Stimulated activated CD8-positive, alpha-beta memory T cell treated with anti-CD3 and anti-CD28 coated beads, Interleukin-4, amount 100 ng/mL, for 1 hour (primary cell): ENCODE measurements around the gene CPED1.
"Not testable (repeated sequence)": the region's sequence is repeated elsewhere in the genome, so short reads cannot be mapped to it uniquely, and the experiment has no call there.

Experiments
- DNase-seq, 2 donors: peaks; one replicate each; pipeline ENCODE4 v3.0.0-alpha.2; 2020; ENCODE audit warnings: low read depth in 2 of 2, low spot score in 1 of 2

CPED1 gene

DNA sequence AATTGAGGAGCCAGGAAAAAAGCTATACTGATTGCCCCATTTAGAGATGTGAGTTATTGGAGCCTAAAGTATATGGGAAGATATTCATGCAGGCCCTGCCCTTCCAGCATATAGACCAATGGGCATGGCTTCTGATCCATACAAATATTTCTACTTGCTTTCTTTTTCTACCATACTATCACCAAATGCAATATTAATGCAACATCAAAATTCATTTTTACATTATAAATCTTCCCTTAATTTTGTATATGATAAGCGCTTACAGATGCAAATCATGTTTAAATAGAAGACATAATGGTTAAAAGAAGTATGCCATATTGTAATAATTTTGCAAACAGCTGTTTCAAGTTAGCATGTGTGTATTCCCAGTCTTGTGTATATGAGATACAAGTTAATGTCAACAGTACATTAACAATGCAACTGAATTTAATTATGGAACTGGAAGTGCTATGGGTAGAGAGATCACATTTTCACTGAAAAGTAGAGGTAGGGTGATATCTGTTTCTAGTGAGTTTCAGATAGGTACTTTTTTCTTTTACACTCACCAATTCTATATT, 315.7 kb downstream of the CPED1 start:
- no peak for DNase-seq

DNA sequence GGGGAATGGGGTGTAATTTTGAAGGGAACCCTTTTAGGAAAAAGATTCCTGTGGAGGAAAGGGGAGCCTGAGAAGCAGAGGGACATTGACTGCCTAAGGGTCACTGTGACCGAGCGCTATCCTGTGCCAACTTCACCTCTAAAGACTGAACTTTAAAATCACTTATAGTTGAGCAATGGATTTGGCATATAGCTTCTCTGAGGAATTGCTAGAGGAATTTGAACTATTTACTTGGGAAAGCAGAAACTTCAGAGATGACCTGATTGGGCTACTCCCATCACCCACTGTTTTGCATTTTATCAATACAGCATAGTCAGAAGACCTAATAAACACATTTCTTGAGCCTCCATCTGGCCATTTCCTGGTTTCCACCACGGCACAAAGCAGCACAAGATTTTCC, 316.6 kb downstream of the CPED1 start:
- DNase-seq = no peak

DNA sequence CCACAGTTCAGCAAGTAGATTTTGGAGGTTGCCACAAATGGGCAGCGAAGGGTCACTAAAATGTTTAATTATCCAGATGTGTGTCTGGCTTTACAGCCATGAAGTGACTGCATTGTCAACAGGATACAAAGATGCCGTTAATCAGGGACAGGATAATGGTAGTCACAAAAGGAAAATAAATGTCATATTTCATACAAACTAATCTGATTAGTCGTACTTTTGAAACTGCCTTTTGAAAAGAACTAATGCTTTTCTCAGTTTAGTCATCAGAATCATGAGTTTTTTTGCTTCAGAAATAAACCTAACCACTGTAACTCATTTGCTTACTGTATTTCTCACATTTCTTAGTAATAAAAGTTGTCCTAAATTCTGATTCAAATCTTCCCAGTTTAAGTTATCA, 318.1 kb downstream of the CPED1 start:
- DNase-seq = no peak

DNA sequence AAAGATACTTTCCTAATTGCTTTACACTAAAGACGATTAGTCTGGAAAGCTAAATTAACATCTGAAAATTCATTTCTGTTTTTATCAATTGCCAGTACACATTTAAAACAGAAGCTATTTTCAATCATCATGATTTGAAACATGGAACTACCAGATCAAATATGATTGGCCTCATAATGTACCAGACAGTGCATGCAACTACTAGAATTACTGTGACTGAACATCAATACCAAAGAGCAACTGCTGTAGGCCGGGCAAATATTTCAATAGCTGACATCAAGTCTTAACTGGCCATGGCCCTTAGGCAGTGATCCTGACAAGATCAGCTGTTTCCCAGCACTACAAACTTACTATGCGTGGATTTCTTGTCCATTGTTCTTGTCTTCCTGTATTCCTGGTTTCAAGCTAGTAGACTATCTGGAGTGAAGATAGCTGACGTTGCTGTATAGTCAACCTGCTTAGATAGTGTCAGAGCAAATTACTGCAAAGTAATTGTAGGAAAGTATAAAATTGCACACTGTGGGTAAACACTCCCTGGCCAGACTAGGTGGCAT, 318.6 kb downstream of the CPED1 start:
- no peak for DNase-seq

DNA sequence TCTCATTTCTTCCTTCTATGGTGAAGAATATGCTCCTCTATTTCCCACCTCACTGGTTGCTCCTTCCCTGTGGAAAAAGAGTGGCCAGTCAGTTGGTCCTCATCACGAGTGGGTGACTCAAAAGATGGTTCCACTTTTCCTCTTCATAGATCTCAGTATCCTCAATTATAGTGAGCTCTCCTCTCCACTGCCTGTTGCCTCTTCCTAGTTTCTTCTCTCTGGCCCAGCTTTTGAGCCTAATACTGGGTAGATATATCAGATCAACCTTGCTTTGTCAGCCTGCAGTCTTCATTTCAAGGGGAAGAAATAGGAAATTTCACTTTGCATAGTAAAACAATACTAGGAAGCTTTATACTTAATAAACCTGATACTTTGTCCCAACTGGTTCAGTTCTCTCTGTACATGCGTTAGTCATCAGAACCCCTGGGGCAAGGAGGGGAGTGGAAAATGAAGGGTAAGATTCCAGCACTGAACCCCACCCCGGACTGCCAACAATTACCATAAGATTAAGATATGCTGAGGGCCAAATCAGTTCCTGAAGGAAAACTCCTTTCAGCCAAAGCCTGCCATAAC, 324.8 kb downstream of the CPED1 start:
- DNase-seq = no peak

- DNase-seq = no peak
Observed at GRCh38 chr7:121313793-121314676, 325.5 kb downstream of the CPED1 start.

DNA sequence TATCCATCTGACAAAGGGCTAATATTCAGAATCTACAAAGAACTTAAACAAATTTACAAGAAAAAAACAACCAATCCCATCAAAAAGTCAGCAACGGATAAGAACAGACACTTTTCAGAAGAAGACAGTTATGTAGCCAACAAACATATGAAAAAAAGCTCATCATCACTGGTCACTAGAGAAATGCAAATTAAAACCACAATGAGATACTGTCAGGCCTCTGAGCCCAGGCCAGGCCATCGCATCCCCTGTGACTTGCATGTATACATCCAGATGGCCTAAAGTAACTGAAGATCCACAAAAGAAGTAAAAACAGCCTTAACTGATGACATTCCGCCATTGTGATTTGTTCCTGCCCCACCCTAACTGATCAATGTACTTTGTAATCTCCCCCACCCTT, 326.7 kb downstream of the CPED1 start:
- DNase-seq = not testable (repeated sequence)

DNA sequence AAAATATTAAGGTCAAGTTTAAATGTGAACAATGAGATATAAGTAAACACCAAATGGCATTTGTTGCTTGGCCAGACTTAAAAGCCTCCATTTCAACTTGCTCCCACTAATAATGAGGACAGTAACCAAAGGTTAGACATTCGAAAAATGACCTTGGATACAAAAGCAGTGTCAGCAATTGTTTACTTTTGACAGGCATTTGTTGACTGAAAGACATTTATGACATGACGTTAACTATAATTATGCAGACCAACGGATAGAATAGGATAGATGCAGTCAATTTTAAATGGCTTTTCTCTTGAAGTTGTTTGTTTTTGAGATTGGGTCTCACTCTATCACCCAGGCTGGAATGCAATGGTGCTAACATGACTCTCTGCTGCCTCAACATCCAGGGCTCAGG, 333.9 kb downstream of the CPED1 start:
- DNase-seq = no peak

DNA sequence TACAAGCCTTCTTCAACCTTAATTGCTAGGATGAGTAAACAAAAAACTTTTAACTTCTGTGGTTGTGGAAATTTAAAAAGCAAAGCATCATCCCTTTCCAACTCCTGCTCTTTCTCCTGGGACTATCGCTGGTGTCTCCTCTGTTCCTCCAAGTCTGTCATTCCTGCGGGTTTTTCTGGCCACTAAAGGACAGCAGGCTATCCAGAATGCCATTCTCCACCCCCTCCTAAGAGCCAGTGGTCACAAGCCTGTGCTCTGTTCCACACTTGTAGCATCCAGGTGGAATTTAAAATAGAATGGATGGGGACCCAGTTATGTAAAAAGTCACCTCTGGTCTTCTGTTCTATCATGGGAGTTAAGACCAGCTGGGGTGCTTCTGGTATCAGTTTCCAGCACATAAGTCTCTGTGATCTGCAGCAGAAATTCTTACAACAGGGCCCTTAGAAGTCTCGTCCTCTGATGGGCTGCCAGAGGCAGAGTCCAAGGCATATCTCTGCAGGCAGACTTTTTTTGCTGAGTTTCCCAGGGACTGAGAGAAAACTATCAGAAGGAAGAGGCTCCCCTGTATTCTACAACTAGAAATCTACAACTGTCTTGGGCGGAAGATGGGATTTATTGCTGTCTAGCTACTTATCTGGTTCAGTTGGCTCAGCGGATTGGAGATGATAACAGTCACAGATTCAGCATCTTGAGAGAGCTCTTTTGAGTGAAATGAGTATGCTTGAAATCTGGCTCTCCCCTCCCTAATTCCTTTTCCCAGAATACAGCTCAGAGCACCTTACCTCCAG, 335.2 kb downstream of the CPED1 start:
- DNase-seq = no peak

- no peak for DNase-seq
Observed at GRCh38 chr7:121327671-121328070, 339.2 kb downstream of the CPED1 start.

DNA sequence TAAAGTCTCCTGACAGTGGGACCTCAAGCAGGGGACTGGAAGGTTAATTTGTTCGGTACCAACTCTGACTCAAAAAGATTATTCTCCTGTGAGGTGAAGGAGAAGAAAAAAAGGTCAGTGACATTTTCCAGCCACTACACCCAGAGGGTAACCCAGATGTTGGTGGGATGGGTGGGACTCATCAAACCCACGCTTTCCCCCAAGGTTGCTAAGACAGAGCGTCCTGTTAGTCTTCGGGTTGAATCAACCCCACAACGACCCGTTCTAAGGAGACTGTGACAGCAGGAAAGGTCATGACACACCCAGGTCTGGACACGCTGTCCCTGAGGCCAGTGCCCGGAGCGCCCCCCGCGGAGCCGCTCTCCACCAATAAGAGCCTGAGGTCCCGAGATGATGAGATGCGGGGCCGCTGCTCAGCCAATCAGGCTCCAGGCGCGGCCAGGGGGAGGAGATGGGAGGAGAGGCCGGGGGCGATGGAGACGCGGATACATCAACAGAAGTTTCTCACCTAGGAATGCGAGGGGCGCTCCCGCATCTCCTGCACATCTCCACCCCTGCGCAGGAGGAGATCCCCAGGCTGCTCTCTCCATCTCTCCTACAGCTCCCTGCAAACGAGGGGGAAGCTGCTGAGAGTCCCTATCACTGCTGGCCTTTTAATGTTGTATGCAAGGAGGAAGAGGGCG, 340.1 kb downstream of the CPED1 start, which contains the start of gene WNT16:
WNT16 (plus strand) TSS at position 493 of the 683 bp plus-strand sequence. CDS start 293 bp downstream, outside the sequence.
- no peak for DNase-seq

GRCh38 chr7:121329191-121330052, 340.9 kb downstream of the CPED1 start:
- DNase-seq = no peak

DNA sequence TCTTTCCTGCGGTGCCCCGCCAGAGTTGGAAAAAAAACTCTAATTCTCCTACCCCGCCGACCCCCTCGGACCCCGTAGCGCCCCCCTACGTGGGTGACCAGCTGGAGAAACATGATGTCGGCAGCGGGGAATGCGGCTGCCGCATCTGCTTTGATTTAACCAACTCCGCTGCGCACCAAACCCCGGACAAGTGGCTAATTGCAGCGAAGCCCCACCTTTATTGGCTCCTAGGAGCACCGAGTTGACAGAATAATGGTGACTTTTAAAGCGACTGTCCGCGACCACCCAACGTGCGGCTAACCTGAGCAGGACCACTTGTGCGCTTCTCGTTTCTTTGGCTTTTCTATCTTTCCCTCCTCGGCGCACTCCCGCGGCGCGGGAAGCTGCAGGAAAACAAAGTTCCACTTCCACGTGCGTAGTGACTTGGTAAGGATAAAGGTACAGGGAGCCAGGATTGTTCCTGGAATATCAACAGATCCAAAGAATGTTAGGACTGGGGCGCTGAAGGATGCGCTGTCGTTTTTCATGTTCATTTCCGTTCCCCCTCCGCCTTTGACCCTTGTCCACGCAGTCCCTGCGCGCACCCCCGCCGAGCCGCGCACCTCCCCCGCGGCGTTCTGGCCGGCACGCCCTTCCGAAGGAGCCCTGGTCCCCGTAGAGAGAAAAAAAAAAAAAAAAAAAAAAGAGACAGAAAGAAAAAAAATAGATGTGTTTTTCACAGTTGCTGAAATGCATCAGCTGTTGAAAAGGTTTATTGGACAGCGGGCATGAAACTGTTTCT, 341.7 kb downstream of the CPED1 start:
- no peak for DNase-seq

DNA sequence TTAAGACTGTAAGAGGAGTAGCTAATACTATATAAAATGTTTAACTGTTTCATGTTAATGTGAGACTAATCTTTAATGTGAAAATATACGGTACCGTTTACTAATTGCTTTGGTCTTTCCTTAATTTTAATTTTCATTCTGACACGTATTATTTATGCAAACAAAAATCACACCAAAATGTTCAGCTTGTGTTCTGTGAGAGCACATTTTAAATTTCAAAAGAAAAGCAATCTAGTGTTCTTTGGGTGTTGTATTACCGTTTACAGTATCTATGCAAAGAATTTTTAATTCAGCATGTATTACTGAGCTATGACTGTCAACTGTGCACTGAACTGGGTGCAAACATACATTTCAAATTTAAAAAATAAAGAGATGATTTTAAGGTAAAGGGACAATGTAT, 342.5 kb downstream of the CPED1 start:
- no peak for DNase-seq

GRCh38 chr7:121331574-121331973, 343.1 kb downstream of the CPED1 start:
- no peak for DNase-seq

- DNase-seq = no peak
Observed at GRCh38 chr7:121334376-121334775, 345.9 kb downstream of the CPED1 start.

DNA sequence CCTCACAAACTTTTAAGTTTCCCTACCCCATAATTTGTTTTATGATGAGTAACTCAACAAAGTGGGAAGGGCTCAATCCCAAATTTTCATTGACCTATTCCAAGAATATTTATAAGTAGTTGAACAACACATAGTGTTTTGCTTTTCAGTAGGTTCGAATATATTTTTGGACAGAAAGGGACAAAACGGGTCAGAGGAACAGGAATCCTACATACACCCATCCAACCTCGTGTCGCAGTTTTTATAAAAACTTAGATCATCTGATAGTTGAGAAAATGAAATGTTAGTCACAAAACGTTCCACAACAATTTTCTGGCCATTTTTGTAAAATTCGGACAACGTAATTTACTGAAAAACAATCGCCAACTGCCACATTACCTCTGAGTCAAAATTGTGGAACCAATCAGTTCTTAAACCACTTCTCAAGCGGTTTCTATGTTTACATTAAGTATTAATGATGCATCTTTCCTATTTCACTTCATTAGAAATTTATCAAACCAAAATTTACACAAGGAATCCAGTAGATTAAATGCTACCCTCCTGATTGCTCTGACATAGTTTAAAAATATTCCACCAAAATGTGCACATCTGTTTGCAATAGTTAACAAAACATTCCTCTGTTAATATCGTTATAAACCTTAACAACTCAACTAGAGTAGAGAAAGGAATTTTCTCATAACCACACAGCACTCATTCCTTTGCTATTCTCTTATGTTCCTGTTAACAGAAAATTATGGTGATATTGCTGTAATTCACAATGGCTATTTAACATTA, 346.6 kb downstream of the CPED1 start:
- DNase-seq = no peak

DNA sequence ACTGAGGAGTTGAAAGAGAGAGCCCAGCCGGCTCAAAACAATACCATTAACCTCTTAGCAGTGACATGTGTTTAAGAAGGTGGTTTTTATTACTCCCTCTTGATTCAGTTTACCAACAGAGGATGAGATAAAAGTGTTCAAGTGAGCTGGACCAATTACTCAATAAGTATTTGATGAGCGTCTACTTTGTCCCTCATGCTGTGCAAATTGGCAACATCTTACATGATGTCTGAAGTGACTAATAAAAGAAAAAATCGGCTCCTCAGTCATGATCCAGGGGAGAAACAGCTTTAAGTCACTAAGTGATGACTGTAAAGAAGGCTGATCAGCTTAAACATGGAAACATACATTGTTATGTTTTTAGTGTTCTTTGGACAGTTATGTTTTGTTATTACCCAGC, 348.1 kb downstream of the CPED1 start:
- DNase-seq = no peak
